ENCODE results near the gene AAMP. TPM values are rescaled to one million over a fixed set of nuclear protein-coding genes. Genes with fewer than 3 reads are reported as not detected.

AAMP gene
- total RNA-seq, 4 donors from 2014 or later: 104 to 169 (median 144) TPM

DNA sequence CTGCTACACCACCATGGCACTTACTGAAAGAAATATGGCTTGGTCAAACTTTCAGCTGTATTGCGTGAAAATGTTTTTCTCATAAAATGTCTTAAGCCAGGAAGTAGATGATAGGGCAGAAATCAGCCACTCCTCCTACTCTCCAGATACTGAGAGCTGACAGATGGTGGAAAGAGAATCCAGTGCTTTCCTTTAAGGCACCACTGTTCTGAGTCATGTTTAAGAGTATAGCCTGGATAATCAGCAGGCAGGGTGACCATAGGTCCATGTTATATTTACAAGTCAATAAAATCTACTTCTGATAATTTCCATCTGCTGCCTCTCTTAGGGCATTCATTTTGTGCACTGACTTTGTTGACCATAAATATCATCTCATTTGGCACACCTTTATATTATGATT lies 31.1 kb downstream of the AAMP start:
- intact Hi-C loops (cut with DNase I): no loop called here
- WGBS: 89% methylated on average over 1 of the region's 1 CpG
- no peak overlapping the region for H3K27ac ChIP-seq (replicated peaks in 1 of 4)

DNA sequence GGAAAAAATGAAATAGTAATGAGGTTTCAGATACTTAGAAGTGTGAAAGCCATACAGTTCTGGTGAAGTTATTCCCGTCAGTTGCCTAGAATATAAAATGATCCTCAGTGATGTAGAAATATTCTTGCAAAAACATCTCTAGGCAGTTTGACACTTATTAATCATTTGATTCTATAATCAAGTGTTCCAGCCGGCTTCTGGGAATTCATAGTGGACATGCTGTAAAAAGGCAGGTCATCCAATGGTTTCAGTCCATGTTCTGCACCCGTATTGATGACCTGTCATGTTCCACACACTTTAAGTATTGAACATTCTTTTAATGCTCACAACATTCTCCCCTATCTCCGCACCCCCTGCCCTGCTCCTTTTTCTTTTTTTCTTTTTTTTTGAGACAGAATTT lies 33.1 kb downstream of the AAMP start:
- intact Hi-C loops (cut with DNase I): no loop called here
- 82% methylated on average over 4 of the region's 4 CpGs for WGBS
- H3K9me3 ChIP-seq: no peaks in the 10 kb centered on the region
- no peaks in the 10 kb centered on the region for H3K27me3 ChIP-seq
- no peak overlapping the region for H3K4me3 ChIP-seq
- peaks cover 0 to 12% (median 10%) of the 10 kb centered on the region in 4 donors for H3K4me1 ChIP-seq
- no peak overlapping the region for H3K27ac ChIP-seq (replicated peaks in 1 of 4)
- peaks cover 62 to 98% (median 89%) of the 10 kb centered on the region in 4 donors for H3K36me3 ChIP-seq
- no peak for DNase-seq (ENCODE audit: extremely low spot score)
- TF ChIP-seq POLR2AphosphoS5 (IDR thresholded peaks at IDR 0.05) (peak in 1 of 2 donors; percentile 9), EP300 (IDR thresholded peaks at IDR 0.05) (no peak)

More for the DNA sequence above, 31.1 kb downstream of the AAMP start:
- H3K9me3 ChIP-seq: no peaks in the 10 kb centered on the region
- TF ChIP-seq EP300 (IDR thresholded peaks at IDR 0.05): no peak
- TF ChIP-seq, protein P1, sequence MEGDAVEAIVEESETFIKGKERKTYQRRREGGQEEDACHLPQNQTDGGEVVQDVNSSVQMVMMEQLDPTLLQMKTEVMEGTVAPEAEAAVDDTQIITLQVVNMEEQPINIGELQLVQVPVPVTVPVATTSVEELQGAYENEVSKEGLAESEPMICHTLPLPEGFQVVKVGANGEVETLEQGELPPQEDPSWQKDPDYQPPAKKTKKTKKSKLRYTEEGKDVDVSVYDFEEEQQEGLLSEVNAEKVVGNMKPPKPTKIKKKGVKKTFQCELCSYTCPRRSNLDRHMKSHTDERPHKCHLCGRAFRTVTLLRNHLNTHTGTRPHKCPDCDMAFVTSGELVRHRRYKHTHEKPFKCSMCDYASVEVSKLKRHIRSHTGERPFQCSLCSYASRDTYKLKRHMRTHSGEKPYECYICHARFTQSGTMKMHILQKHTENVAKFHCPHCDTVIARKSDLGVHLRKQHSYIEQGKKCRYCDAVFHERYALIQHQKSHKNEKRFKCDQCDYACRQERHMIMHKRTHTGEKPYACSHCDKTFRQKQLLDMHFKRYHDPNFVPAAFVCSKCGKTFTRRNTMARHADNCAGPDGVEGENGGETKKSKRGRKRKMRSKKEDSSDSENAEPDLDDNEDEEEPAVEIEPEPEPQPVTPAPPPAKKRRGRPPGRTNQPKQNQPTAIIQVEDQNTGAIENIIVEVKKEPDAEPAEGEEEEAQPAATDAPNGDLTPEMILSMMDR (IDR thresholded peaks at IDR 0.05): no peak
- TF ChIP-seq POLR2A (IDR thresholded peaks at IDR 0.05; ENCODE audit: low read depth): no peak
- TF ChIP-seq POLR2AphosphoS5 (IDR thresholded peaks at IDR 0.05): no peak
- no peak for DNase-seq (ENCODE audit: extremely low spot score)
- H3K4me3 ChIP-seq: no peak overlapping the region
- peaks cover 62 to 97% (median 84%) of the 10 kb centered on the region in 4 donors for H3K36me3 ChIP-seq
- peaks cover 0 to 7% (median 3%) of the 10 kb centered on the region in 4 donors for H3K4me1 ChIP-seq
- H3K27me3 ChIP-seq: no peaks in the 10 kb centered on the region

DNA sequence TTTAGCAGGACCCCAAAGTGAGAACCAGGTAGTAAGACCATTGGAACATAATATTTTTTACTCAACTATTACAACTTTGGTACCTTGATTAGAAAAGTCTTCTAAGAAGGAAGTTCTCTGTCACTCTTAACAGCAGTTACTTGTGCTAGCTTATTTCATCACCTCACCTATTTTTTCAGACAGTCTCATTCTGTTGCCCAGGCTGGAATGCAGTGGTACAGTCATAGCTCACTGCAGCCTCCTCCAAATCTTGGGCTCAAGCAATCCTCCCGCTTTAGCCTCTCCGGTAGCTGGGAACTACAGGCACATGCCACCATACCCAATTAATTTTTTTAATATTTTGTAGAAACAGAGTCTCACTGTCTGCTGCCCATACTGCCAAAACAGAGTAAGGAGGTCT lies 34.9 kb downstream of the AAMP start:
- Histone ChIP-seq H3K9me3 (no peaks in the 10 kb centered on the region), H3K27ac (replicated peaks in 1 of 4) (no peak overlapping the region), H3K4me3 (no peak overlapping the region), H3K36me3 (peaks cover 68 to 98% (median 91%) of the 10 kb centered on the region in 4 donors), H3K4me1 (peaks cover 10 to 25% (median 17%) of the 10 kb centered on the region in 4 donors), H3K27me3 (no peaks in the 10 kb centered on the region)
- intact Hi-C loops (cut with DNase I): no loop called here
- no peak for TF ChIP-seq POLR2AphosphoS5 (IDR thresholded peaks at IDR 0.05)
- no peak for TF ChIP-seq POLR2A (IDR thresholded peaks at IDR 0.05; ENCODE audit: low read depth)
- TF ChIP-seq, protein P1 (IDR thresholded peaks at IDR 0.05): no peak
- WGBS: 100% methylated on average over 2 of the region's 2 CpGs
- DNase-seq (ENCODE audit: extremely low spot score): no peak

DNA sequence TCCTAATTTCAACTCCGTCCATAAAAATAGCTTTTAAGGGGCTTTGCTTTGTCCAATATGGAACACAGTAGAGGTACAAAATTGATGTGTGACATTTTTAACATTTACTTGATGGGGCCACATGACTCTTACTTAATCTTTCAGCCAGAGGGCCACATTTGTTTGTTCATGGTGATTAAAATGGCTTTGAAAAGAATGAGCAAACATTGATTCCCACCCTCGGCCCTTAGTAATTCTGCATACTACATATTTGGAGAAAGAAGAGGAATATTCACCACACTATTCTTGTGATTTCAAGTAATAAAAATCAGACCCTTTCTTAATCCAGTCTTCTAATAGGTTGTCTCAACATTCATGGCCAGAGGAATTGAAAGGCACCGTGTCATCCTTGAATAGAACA lies 35.4 kb downstream of the AAMP start:
- no peaks in the 10 kb centered on the region for H3K9me3 ChIP-seq
- no peak overlapping the region for H3K27ac ChIP-seq (replicated peaks in 1 of 4)
- H3K27me3 ChIP-seq: no peaks in the 10 kb centered on the region
- 54% methylated on average over 3 of the region's 3 CpGs for WGBS
- peaks cover 15 to 30% (median 22%) of the 10 kb centered on the region in 4 donors for H3K4me1 ChIP-seq
- no peak for DNase-seq (ENCODE audit: extremely low spot score)
- intact Hi-C loops (cut with DNase I): no loop called here
- peaks cover 63 to 97% (median 90%) of the 10 kb centered on the region in 4 donors for H3K36me3 ChIP-seq
- TF ChIP-seq POLR2AphosphoS5 (IDR thresholded peaks at IDR 0.05): no peak
- TF ChIP-seq POLR2A (IDR thresholded peaks at IDR 0.05; ENCODE audit: low read depth): no peak
- TF ChIP-seq, protein P1 (IDR thresholded peaks at IDR 0.05): no peak
- TF ChIP-seq EP300 (IDR thresholded peaks at IDR 0.05): no peak
- no peak overlapping the region for H3K4me3 ChIP-seq

DNA sequence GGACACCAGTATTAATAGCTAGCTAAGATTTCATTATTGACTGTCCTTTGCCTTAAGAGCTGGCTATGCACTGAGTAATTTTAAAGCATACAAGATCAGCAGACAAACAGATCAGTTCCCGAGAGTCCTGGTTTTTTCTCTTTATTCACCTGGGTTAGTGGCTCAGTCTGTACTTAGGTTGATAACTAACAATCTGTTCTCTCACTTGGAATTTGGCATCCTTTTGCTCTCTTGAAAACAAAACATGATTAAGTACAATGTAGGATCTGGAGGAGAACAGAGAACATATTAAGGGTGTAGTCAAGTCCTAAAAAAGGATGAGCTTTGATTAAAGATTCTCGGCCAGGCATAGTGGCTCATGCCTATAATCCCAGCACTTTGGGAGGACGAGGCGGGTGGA lies 36.4 kb downstream of the AAMP start:
- Histone ChIP-seq H3K4me3 (no peak overlapping the region), H3K36me3 (peaks cover 59 to 97% (median 82%) of the 10 kb centered on the region in 4 donors), H3K27me3 (no peaks in the 10 kb centered on the region), H3K4me1 (peaks cover 25 to 40% (median 32%) of the 10 kb centered on the region in 4 donors), H3K27ac (replicated peaks in 1 of 4) (no peak overlapping the region), H3K9me3 (no peaks in the 10 kb centered on the region)
- intact Hi-C loops (cut with DNase I): no loop called here
- WGBS: 69% methylated on average over 4 of the region's 4 CpGs
- DNase-seq (ENCODE audit: extremely low spot score): no peak
- TF ChIP-seq, protein P1 (IDR thresholded peaks at IDR 0.05): no peak
- TF ChIP-seq POLR2AphosphoS5 (IDR thresholded peaks at IDR 0.05): no peak
- TF ChIP-seq POLR2A (IDR thresholded peaks at IDR 0.05; ENCODE audit: low read depth): no peak
- TF ChIP-seq EP300 (IDR thresholded peaks at IDR 0.05): no peak

Data from esophagus muscularis mucosa (tissue), 4 donors.